ENCODE results near the gene DSCAML1. TPM values are rescaled to one million over a fixed set of nuclear protein-coding genes. Genes with fewer than 3 reads are reported as not detected.
"Not testable (repeated sequence)": the region's sequence is repeated elsewhere in the genome, so short reads cannot be mapped to it uniquely, and the experiment has no call there.

Gene DSCAML1
- total RNA-seq, 1 experiment from 2014 or later = not detected

DNA sequence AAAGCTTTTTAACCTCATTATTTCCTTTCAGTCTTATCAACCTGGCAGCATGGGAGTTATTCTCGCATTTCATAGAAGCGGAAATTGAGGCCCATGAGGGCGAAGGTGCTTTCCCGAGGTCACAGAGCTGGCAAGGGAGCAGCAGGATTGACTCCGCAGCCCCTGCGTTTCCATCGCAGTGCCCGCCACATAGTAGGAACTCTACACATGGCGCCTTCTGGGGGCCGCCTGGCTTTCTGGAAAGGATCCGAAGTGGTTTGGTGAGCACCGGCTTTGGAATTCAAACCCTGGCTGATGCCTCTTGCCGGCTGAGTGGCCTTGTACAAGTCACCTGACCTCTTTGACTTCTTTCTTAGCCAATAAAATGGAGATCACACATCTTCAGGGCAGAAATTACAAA is 376.0 kb downstream of the DSCAML1 start:
- no peak for DNase-seq (ENCODE audit: extremely low read depth, low read depth)

DNA sequence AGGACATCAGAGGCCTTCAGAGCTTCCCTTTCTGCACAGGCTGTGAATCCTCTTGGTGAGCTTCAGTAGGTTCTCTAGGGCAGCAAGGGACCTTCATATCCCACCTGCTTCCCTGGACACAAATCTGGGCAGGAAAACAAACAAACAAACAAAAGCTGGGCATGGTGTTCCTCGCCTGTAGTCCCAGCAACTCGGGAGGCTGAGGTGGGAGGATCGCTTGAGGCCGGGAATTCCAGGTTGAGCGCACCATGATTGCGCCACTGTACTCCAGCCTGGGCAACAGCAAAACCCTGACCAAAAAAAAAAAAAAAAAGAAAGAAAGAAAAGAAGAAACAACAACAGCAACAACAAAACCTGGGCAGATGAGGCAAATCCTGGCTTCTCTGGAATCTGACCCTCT is 376.4 kb downstream of the DSCAML1 start:
- no peak for DNase-seq (ENCODE audit: extremely low read depth, low read depth)

DNA sequence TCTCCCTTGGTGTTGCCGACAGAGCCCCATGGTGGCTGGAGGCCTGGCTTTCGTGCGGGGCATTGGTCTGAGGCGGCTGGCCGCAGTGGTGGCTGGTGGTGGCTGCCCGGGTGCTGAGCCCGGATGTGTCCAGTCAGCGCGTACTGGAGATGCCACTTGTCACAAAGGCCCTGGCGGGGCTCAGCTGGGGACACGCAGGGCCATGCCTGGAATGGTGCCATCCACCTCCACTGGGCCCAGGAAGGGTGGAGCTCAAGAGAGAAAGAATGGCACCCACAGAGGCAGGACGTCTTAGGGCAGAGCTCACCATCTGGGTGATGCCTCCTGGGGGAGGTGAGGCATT is 376.9 kb downstream of the DSCAML1 start:
- no peak for DNase-seq (ENCODE audit: extremely low read depth, low read depth)

DNA sequence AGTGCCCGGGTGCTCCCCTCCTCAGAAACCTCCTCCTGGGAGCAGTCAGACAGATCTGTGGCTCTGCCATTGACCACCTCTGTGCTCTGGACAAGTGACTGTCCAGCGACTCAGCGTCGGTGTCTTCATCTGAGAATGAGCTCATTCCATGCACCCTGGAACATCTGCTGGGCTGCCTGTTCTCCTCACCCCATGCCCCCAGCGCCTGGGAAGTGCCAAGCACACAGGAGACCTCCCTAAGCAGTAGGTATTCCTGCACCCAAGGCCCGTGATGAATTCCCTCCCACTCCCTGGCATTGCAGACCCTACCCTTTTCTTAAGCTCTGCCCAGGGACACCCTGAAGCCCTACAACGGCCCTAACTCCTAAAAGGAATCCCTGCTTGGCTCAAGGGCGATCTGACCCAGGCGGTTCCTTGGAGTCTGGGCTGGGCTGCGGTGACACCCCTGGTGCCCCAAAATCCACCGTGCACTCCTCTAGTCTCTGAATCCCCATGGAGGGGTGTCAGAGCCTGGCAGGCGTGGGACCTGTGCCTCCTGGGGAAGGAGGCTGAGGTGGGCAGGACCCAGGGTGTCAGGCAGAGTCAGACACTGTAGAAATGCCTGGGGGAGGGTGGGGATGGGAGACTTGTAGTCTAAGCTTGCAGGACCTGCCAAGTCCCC is 377.4 kb downstream of the DSCAML1 start:
- DNase-seq (ENCODE audit: extremely low read depth, low read depth) = no peak

DNA sequence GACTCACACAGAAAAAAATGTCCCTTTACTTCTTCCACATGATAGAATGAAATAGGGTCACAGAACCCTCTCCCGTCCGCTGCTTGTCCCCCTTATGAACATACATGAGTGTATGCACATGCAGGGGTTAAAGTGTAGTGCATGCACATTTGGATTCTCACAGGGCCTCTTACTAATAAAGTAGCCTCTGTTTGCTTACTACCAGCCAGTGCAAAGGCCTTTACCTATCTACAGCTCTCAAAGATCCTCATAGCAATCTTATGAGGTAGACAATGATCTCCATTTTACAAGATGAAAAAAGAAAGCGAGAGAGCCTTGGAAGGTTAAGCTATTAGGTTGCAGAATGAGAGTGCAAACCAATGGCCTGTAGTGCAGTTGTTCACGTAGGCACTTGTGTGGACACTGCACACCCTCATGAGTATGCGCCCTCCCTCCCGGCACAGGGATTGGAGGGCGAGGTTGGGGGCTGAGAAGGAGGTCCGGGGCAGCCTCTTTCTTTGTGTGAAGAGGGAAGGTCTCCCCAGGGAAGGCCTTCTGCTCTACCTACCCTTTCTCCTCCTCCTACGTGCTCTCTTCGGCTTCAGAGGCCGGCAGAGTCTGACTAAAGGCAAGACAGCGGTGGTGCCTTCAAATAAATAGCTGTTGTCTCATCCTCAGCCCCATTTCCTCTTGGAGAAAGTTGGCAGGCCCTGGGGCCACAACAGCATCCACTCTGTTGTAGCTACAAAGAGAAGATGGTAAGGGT is 378.1 kb downstream of the DSCAML1 start:
- no peak for DNase-seq (ENCODE audit: extremely low read depth, low read depth)

DNA sequence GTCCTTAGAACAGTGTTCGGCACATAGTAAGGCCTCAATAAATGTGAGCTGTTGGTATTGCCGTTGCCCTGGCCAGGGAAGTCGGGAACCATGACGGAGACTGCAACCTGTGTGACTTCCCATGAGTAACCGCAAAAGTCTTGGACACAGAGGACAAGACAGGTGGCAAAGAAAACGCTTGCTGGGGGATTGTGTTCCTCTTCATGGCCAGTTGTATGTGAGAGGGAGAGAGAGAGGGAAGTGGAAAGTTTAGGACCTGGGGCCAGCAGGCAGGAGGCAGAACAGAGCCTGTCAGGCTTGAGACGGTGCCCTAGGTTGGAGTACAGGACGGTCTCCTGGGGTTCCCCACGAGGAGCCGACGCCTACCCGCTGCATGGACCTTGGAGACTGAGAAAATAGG is 379.2 kb downstream of the DSCAML1 start:
- DNase-seq (ENCODE audit: extremely low read depth, low read depth) = no peak

DNA sequence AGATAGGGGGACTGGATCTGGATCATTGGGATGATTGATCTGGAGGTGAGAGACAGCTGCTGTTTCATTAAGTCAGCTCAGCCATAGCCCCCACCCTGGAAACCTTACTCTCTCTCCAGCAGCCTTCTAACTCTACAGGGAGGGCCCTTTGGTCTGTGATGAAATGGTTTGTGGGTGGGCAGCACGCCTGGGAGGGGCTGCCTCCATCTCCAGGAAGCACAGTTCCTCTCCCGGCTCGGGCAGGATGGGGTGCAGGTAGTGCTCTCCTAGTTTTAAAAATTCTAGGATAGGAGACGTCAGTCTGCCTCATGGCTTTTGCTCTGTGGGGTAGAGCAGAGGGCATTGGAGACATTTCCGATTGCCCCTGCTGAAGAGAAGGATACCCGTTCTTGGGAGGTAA is 379.7 kb downstream of the DSCAML1 start:
- no peak for DNase-seq (ENCODE audit: extremely low read depth, low read depth)

DNA sequence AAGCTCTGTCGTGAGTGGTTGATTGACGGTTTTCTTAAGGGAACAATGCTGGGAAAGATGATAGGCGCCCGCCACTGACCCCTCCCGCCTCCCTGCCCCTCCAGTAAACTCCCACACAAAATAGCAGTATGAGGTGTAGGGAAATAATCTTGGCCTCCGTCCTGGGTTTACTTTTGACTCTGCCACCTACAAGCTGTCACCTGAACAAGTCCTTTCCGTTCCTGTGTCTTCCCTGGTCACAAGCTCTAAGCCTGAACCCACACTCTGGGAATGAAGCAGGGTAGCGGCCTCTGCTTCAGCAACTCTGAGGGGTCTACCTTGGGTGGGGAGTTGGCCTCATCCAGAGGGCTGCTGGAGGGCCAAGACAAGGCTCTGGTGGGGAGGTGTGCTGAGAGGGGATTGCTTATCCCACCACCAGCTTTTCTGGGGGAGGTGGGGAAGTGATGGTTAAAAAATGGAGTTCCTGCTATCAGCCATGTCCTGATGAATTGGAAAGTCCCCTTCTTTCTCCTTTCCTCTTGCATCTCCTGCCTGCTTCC is 381.6 kb downstream of the DSCAML1 start:
- DNase-seq (ENCODE audit: extremely low read depth, low read depth) = no peak

DNA sequence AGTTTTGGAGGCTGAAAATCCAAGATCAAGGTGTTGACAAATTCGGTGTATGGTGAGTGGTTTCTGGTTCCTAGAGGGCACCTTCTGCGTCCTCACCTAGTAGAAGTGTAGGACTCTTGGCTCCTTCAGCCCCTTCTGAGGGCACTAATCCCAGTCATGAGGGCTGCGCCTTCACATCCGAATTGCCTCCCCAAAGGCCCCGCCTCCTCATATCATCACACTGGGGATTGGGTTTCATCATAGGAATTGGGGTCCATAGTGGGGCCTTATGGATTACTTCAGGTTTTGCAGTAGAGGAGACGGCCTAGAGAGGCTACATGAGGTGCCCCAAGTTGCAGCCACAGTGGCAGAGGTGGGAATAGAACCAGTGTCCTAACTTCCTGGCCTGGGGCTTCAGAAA is 382.3 kb downstream of the DSCAML1 start:
- no peak for DNase-seq (ENCODE audit: extremely low read depth, low read depth)

DNA sequence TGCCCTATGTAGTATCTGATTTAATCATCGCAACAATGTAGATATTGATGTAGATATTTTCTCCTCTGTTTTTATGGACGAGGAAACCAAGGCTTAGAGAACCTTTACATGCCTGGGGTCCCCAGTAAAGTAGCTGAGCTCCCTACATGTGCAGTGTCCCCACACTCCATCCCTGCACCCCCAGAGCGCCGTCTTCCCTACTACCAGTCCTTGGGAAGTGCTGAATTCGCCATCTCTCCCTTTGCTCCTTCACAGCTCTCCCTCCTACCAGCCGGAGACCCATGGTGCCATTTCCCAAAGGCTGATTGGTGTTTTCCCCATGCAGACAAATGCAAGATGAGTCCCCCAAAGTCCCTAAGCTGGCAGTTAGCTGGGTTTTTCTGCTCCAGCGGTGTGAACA is 383.4 kb downstream of the DSCAML1 start:
- DNase-seq (ENCODE audit: extremely low read depth, low read depth) = no peak

DNA sequence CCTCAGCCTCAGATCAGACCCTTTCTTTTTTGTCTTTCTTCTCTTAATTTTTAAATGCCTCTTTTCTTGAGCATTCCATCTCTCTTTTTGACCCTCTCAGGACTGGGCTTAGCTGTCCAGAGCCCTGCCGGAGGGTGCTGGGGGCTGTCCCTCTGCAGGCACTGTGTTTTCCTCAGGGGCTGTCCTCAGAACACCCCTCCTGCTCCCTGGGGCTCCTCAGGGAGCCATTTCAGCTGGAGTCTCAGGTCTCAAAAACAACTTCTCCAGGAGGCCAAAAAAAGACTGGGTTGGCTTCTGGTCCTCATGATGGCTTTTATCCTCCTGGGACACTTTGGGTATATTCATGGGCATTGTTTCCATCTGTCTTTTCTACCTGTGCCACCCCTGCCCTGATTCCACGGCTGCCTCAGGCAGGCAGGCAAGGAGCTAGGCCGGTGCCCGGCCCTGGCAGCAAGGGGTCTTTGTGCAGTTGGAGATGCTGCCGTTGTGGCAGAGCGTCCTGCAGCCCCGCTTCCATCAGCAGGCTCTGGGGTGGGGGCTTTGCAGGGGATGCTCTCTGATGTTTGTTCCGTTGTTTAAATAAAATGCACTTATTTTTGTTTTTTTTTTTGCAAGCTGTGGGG is 384.3 kb downstream of the DSCAML1 start:
- no peak for DNase-seq (ENCODE audit: extremely low read depth, low read depth)

DNA sequence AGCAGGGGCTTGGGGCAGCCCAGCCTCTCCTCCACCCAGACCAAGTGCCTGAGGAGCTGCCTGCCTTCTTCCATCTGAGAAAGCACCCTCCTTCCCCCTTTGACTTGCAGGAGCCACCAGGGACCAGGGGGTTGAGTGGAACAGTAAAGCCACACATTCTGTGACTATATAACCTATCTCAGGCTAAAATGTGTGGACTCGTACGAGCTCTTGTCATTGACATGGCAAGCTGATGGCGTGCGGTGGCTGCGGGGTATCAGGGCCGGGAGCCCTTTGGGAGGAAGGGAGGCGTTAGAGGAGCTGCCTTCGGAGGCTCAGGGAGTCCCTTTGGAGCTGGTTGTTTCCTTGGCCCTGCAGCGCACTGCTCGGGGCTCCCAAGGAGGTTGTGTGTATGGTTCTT is 384.8 kb downstream of the DSCAML1 start:
- DNase-seq (ENCODE audit: extremely low read depth, low read depth) = no peak

DNA sequence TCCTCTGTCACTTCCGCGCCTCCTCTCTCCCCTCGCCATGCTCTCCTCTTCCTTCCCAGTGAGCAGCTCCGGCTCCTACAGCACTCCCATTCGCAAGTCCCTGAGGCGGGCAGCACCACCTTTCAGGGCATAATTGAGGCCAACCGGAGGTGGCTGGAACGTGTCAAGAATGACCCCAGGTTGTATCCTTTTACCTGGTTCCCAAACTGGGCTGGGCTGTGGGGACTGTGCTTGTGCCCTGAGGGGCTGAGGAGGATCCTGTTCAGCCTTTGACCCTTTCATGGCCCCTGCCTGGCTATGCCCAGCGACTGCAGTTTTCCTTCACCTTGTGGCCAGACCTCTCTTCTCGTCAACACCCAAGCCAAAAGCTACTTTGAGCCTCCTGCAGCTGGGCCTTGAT is 385.3 kb downstream of the DSCAML1 start:
- DNase-seq (ENCODE audit: extremely low read depth, low read depth) = no peak

DNA sequence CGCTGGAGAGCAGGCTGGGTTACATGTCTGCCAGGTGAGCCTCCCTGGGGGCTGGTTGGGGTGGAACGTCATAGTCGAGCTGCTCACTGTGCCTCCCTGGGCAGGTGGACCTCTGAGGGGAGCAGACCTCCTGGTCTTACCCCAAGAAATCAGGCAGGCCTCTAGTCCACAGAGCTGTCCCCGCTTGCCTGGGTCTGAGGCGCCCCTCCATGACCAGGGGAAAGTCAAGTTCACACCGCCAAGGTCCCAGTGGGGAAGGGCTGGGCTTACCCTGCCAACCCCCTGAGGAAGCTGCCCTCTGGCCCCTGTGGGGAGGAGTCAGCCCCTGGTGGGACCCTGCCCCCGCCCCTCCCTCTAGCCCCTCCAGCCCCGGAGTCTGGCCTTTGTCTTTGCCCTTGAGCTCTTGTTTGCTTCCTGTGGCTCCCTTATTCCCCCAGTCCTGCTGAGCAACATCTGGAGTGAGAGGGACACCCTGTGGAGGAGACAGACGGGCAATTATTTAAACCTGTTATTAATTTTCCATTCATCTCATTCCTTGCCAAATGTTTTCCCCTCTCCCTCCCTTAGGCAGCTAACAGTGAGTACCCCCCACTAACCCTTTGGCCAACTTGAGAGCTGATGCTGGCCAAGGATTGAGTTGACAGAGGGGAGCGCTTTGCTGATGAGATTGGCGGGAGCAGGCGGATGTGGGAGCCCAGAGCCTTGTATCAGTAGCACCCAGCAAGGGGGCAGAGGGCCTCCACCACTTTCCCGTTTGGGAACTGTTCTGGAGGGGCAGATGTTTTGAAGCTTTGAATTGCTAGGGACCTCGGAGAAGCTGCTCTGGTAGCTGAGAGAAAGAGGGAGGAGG is 385.9 kb downstream of the DSCAML1 start:
- DNase-seq (ENCODE audit: extremely low read depth, low read depth) = no peak

DNA sequence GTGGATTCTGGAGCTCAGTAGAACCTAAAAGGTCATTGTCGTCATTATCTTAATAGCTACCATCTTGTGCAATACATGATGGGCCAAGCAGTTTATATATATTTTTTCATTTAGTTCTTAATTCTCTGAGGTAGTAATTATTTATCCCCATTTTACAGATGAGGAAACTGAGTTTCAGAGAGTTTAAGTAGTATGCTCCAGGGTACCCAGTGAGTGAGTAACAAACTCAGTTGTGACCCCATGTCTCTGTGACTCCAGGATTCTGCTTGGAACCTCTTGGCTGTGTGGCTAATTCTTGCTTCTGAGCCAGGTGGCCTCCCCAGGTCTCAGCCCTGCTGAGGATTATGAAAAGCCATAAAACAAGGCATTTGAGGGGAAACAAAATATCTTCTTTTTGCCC is 386.8 kb downstream of the DSCAML1 start:
- no peak for DNase-seq (ENCODE audit: extremely low read depth, low read depth)

DNA sequence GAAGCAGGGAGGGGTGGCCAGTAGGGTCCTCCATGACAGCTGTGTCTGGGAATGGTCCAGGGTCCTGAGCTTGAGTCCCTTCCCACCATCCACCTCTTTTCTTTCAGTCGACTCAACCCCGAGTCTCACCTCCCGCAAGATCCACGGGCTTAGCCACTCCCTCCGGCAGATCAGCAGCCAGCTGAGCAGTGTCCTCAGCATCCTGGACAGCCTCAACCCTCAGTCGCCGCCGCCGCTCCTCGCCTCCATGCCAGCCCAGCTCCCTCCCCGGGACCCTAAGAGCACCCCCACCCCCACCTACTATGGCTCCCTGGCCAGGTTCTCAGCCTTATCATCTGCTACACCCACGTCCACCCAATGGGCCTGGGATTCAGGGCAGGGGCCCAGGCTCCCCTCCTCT is 387.5 kb downstream of the DSCAML1 start:
- no peak for DNase-seq (ENCODE audit: extremely low read depth, low read depth)

DNA sequence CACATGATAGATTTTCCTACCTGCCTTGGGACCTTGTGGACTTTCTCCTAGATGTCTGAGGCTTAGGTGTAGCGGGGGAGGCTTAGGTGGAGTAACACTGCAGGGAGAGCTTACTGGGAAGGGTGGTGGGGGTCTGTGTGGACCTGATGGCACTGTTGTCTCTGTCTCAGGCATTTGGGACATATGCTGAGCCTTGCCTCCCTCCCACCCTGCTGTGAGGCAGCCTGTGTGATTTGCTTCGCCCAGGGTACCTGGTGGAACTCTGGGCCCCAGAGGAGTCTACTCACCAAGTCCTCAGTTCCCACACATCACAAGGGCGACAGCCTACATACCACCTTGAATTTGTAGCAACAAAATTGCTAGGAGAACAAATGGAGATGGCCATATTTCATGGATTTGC is 388.7 kb downstream of the DSCAML1 start:
- no peak for DNase-seq (ENCODE audit: extremely low read depth, low read depth)

DNA sequence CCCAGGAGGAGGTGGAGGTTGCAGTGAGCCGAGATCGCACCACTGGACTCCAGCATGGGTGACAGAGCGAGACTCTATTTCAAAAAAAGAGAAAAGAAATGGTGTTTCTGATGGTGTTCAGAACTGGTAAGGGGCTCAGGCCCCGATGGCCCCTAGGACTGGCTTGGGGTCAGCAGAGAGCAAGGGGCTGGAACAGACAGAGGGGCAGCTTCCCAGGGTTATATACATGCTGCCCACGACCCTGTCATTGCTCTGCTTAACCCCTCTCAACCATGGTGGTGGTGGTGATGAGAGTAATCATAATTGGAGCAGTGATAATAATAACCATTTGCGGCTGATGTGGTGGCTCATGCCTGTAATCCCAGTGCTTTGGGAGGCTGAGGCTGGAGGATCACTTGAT is 390.0 kb downstream of the DSCAML1 start:
- no peak for DNase-seq (ENCODE audit: extremely low read depth, low read depth)

DNA sequence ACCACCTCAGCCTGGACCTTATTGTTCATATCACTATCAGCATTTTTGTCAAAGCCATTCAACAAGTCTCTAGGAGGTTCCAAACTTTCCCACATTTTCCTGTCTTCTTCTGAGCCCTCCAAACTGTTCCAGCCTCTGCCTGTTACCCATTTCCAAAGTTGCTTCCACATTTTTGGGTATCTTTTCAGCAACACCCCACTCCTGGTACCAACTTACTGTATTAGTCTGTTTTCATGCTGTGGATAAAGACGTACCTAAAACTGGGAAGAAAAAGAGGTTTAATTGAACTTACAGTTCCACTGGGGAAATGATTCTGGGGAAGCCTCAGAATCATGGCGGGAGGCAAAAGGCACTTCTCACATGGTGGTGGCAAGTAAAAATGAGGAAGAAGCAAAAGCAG is 391.1 kb downstream of the DSCAML1 start:
- DNase-seq (ENCODE audit: extremely low read depth, low read depth) = not testable (repeated sequence)

DNA sequence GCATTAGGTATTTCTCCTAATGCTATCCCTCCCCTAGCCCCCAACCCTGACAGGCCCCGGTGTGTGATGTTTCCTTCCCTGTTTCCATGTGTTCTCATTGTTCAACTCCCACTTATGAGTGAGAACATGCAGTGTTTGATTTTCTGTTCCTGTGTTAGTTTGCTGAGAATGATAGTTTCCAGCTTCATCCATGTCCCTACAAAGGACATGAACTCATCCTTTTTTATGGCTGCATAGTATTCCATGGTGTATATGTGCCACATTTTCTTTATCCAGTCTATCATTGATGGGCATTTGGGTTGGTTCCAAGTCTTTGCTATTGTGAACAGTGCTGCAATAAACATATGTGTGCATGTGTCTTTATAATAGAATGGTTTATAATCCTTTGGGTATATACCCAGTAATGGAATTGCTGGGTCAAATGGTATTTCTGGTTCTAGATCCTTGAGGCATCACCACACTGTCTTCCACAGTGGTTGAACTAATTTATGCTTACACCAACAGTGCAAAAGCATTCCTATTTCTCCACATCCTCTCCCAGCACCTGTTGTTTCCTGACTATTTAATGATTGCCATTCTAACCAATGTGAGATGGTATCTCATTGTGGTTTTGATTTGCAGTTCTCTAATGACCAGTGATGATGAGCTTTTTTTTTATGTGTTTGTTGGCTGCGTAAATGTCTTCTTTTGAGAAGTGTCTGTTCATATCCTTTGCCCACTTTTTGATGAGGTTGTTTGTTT is 397.7 kb downstream of the DSCAML1 start:
- DNase-seq (ENCODE audit: extremely low read depth, low read depth) = not testable (repeated sequence)

All from NCI-H460 (cell line).